NCI-H1694 treated with DMSO at 0.1 percent for 48 hours (cell line): ENCODE data around the gene KRT33A.

Experiments
- DNase-seq: peaks from one replicate; lab custom pipeline; 2025; lab: John Stamatoyannopoulos, UW

KRT33A gene

DNA sequence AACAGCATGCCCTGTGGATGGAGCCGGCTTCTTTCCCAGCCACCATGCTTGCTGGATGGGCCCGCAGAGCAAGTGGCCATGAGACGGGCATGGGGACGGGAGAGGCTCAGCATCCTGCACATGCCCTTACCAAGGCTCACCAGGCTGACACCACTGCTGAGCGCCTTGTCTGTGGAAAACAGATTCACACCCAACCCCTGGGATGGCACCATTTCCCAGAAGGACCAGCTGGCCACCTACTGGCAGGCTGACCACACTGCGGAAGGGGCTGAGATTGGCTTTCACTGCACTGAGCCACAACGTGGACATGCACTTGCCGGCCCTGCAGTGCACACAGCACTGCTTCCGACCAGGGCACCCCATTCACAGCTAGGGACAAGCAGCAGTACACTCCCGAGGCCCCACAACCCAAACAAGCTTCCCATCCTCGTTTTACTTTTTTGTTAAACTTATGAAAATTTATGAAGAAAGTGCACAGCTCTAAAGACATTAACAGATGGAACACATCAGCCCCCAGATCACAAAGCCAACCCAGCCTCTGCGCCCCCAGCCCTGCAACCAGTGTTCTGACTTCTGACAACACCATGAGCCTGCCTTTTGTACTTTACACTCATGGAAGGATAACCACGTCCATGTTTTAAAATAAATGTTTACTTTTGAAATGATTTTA, 21.2 kb downstream of the KRT33A start:
- DNase-seq: peak; percentile 8

GRCh38 chr17:41328207-41328606, 22.4 kb downstream of the KRT33A start:
- no peak for DNase-seq

- no peak for DNase-seq
Observed at GRCh38 chr17:41327411-41328120, 23.1 kb downstream of the KRT33A start.

- no peak for DNase-seq
Observed at GRCh38 chr17:41326173-41327145, 24.2 kb downstream of the KRT33A start.

- DNase-seq: no peak
Observed at GRCh38 chr17:41325611-41326010, 25.0 kb downstream of the KRT33A start.

GRCh38 chr17:41325126-41325525, 25.5 kb downstream of the KRT33A start:
- no peak for DNase-seq

DNA sequence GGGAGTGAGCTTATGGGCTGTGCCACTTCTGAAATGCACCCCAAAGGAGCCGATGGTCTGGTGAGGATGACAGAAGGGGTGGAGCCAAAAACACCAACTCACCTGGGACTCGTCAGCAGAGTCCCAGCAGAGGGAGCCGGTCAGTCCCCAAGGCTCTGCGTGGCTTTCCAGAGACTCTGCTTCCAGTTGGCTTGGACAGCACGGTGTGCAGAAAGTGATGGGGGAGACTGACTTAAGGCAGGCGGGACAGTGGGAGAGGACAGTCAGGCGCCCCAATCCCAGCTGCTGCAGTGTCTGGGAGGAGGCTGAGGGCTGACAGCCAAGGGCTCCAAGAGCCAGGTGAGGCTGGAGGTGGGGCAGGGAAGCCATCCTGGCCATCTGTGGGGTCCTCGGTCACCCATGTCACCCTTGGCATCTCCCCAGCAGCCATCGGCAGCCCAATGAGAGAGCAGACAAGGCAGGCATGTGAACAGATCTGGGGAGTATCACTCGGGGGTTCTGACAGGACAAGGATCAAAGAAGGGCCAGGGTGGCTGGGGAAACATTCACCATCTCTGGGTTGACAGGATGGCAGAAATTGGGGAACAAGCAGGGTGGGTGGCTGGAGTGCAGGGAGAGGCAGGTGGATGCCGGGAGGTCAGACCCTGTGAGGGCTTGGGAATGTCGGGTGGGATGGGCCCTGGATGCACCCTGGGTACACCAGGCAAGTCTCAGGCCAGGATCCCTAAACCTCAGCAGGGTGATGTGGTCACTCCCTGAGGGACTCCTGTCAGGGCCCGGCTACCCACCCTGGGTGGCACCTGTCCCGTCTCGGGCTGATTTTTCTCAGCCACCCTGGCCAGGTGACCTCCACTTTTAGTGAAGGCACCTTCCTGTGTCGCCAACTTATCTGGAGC, 26.2 kb downstream of the KRT33A start:
- DNase-seq: no peak

DNA sequence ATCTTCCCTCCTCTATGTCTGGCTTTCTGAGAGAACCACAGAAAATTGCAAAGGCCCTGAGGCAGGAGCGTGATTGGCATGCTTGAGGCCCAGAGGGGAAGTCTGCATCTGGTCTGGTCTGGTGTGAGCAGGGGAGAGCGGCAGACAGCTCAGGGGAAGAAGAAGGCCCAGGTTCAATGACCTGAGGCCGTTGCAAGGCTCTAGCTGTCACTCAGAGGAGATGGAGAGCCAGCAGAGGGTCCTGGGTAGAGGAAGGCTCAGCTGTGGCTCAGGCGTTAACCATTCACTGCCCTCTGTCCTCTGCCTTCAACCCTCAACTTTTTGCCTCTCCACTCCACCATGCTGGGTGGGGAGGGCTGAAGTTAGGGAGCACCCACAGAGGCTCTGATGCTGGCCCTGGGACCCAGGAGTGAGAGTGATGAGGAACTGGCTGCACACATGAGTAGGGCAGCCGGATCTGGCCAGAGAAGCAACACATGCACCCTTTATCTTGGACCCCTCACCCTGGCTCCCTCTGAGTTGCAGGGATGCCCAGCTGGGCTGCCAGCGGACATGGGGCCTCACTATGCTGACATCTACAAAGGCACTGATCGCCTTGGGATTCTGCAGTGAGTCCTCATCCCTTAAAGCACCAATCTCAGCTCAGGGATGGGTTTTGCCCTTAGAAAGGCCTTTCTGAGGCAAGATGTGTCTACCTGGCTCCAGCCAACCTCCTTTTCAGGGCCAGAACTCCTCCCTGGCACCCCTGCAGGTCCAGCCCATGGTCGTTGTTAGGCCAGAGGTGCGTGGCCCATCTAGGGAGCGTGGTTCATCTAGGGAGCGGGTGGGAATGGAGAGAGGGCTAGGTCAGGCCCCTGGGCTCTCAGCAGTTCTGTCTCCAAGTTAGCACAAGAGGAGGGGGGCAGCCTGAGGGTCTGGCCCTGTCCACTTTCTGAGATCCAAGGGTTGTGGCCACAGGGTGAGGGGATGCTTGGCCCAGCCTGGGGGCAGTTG, 27.4 kb downstream of the KRT33A start:
- no peak for DNase-seq

DNA sequence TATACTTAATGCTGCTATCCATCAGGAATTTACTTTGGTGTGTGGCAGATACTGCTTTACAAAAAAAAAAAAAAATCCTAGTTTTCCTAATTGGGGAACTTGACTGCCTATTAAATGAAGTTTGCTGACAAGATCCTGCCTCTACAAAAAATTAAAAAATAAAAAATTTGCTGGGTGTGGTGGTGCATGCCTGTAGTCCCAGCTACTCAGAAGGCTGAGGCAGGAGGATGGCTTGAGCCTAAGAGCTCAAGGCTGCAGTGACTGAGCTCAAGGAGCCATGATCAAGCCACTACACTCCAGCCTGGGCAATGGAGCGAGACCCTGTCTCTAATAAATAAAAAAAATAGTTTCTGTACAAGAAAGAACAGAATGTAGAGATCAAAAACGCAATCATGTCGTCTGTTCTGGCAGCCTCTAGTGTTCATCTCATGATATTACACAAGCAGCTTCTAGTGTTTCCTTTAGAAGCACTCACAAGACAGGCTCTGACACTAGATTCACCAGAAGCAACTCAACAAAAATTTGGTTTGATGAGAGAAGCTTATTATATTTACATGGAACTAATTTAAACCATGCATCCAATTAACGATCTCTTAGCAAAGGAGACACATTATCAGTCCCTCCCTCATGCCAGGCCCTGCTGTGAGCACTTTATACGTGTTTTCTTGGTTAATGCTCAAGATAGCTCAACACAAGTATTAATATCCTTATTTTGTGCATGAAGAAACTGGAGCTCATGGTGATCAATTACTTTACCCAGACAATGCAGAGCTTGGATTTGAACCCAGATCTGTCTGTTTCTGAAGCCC, 28.3 kb downstream of the KRT33A start:
- peak; percentile 64 for DNase-seq

DNA sequence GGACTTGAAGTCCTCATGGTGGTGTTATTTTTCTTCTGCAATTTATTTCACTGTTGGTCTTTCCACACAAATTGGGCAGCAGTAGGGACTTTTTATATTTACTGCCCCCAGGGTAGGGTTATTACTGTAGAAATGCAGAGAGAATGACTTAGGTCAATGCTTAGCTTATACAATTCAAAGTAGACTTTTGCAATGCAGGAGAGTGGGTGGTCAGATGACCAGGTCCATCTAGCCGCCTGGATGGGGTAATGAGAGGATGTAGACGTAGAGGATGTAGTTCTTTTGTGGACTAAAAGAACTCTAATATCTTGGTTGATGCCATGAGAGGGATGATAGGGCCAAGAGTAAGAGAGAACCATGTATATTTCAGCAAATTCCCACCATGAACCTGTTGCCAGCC, 32.4 kb downstream of the KRT33A start:
- DNase-seq: no peak

- DNase-seq: no peak
Observed at GRCh38 chr17:41315814-41316445, 34.7 kb downstream of the KRT33A start.

DNA sequence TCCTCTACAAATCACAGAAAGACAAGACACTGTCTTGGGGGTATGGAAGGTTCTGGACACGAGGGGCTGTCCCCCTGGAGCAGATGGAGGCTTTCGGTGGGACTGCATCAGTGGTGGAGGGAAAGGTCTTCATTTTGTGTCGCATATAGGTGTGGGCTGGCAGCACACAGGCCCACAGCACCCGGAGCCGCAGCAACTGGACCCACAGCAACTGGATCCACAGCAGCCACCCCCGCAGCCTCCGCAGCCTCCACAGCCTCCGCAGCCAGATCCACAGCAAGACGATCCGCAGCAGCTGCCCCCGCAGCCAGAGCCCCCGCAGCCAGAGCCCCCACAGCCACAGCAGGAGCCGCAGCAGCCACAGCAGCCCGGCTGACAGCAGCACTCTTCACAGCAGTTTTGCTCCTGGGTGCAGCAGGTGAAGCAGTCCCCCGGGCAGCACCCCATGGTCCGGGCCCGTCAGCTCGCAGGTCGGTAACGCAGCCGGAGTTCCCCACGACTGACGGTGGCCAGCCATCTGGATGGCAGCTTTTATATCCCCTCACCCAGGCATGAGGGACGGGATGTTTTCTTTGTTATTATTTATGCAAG, 35.3 kb downstream of the KRT33A start, which contains the start of gene KRTAP17-1:
Gene KRTAP17-1 (minus strand): TSS at position 507 of the 591 bp plus-strand sequence. CDS start 60 bp downstream, at position 447.
- no peak for DNase-seq

GRCh38 chr17:41311111-41311510, 39.5 kb downstream of the KRT33A start:
- DNase-seq: no peak

DNA sequence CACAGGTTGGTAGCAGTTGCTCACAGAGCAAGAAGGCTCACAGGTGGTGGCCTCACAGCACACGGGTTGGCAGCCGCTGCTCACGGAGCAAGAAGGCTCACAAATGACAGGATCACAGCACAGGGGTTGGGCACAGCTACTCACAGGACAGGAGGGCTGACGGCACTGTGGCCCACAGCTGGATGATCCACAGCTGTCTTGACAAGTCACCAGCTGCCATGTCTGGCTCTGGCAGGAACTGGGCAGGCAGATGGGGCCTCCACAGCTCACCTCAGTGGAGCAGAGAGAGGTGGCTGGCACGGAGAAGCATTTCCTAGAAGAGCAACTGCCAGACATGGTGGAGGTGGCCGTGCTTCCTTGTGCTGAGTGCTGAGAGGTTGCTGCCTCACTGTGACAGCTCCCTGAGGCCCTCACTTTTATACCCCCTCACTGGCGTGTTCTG, 41.7 kb downstream of the KRT33A start, which contains the start of gene KRTAP16-1:
Gene KRTAP16-1 (minus strand): TSS at position 392 of the 442 bp plus-strand sequence. CDS start 56 bp downstream, at position 336.
- DNase-seq: no peak

GRCh38 chr17:41308251-41308917, 42.2 kb downstream of the KRT33A start:
- peak; percentile 95 for DNase-seq

DNA sequence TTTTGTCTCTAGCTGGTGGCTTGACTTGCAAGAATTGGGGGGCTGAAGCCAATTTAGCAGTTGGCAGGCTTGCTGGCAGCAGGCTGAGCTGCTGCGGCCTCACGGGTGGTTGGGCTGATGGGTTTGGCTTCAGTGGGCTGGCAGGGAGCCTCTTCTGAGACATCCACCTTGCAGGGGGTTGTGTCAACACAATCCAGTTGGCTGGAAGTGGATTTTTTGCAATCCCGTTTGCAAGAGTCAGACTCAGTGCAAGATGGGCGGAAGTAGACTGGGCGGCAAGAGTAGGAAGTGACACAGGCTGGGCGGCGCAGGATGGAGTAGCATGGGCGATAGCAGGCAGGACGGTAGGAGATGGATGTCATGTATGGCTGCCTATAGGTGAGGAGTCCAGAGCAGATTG, 43.0 kb downstream of the KRT33A start:
- peak; percentile 89 for DNase-seq

- DNase-seq: no peak
Observed at GRCh38 chr17:41304091-41304490, 46.5 kb downstream of the KRT33A start.

DNA sequence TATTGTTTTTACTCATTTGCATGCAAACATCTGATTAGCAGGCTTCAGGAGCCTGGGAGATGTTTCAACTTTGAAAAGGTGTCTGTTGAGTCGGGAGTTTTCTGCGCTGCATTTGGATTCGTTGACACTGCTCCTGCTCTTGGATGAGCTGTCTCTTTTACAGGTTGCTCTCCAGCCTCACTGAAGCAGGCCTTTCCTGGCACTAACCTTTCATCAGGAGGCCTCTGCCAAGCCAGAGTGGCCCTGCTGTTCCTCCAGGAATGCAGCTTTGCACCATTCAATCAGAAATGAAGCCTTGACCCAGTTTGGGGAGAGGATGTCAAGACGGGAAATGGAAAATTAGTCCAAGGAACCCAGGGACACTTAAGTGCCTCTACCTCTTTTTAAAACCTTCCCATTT, 47.6 kb downstream of the KRT33A start:
- DNase-seq: no peak
